Measurements from ENCODE around the gene C14orf93. TPM values are rescaled to one million over a fixed set of nuclear protein-coding genes. Genes with fewer than 3 reads are reported as not detected.

C14orf93 gene
- total RNA-seq, 1 experiment from 2014 or later: 15.1 TPM

- DNase-seq (ENCODE audit: low spot score): no peak
Observed at GRCh38 chr14:23045419-23046357, 35.7 kb upstream of the C14orf93 start.

- DNase-seq (ENCODE audit: low spot score): no peak
Observed at GRCh38 chr14:23044840-23045239, 34.9 kb upstream of the C14orf93 start.

- no peak for DNase-seq (ENCODE audit: low spot score)
Observed at GRCh38 chr14:23043754-23044153, 33.8 kb upstream of the C14orf93 start.

- DNase-seq (ENCODE audit: low spot score): no peak
Observed at GRCh38 chr14:23043145-23043544, 33.2 kb upstream of the C14orf93 start.

- DNase-seq (ENCODE audit: low spot score): no peak
Observed at GRCh38 chr14:23042162-23042965, 32.4 kb upstream of the C14orf93 start, which contains the start of gene PSMB11. Gene PSMB11, plus strand, starts transcription at chr14:23042212. Its CDS starts 14 bp downstream, at chr14:23042226.

- DNase-seq (ENCODE audit: low spot score): no peak
Observed at GRCh38 chr14:23041729-23042128, 31.8 kb upstream of the C14orf93 start.

- no peak for DNase-seq (ENCODE audit: low spot score)
Observed at GRCh38 chr14:23040100-23040499, 30.2 kb upstream of the C14orf93 start.

- DNase-seq (ENCODE audit: low spot score): no peak
Observed at GRCh38 chr14:23035303-23036144, 25.6 kb upstream of the C14orf93 start.

GRCh38 chr14:23034498-23035302 is 24.8 kb upstream of the C14orf93 start, which contains the start of gene PSMB5:
Gene PSMB5, minus strand, starts transcription at chr14:23034900. Its CDS starts 19 bp downstream, at chr14:23034881.
- DNase-seq (ENCODE audit: low spot score): peak; percentile 93

- DNase-seq (ENCODE audit: low spot score): no peak
Observed at GRCh38 chr14:23033801-23034497, 24.0 kb upstream of the C14orf93 start.

GRCh38 chr14:23033251-23033727 is 23.3 kb upstream of the C14orf93 start:
- no peak for DNase-seq (ENCODE audit: low spot score)

- DNase-seq (ENCODE audit: low spot score): no peak
Observed at GRCh38 chr14:23030936-23031335, 21.0 kb upstream of the C14orf93 start.

- no peak for DNase-seq (ENCODE audit: low spot score)
Observed at GRCh38 chr14:23028799-23029198, 18.9 kb upstream of the C14orf93 start.

GRCh38 chr14:23025151-23025814 is 15.3 kb upstream of the C14orf93 start:
- DNase-seq (ENCODE audit: low spot score): peak; percentile 20

GRCh38 chr14:23024612-23025075 is 14.7 kb upstream of the C14orf93 start:
- DNase-seq (ENCODE audit: low spot score): no peak

- no peak for DNase-seq (ENCODE audit: low spot score)
Observed at GRCh38 chr14:23023795-23024152, 13.8 kb upstream of the C14orf93 start.

GRCh38 chr14:23023022-23023794 is 13.3 kb upstream of the C14orf93 start:
- no peak for DNase-seq (ENCODE audit: low spot score)

GRCh38 chr14:23021889-23022442 is 12.0 kb upstream of the C14orf93 start:
- no peak for DNase-seq (ENCODE audit: low spot score)

Data from HT-29 (cell line).